H1 (cell line): ENCODE measurements around the gene INSIG1. TPM values are rescaled to one million over a fixed set of nuclear protein-coding genes. Genes with fewer than 3 reads are reported as not detected.
A peak's percentile ranks its signal among the peaks of the same experiment; 100 is the strongest.

Experiments
- CTCF ChIA-PET: fragments of 300-600 bp; sonication (Branson Sonifier 250); formaldehyde crosslinking; loops from one replicate; lab custom pipeline; 2021; ENCODE audit not compliant: partially characterized antibody; lab: Charles Lee
- POLR2A ChIA-PET: fragments of 300-600 bp; sonication (Branson Sonifier 250); formaldehyde crosslinking; loops from one replicate; lab custom pipeline; 2021; ENCODE audit warnings: inconsistent platforms; ENCODE audit not compliant: partially characterized antibody; lab: Charles Lee
- DNase-seq, 2 experiments: peaks; one replicate each; pipeline versions ENCODE4 v3.0.0 to v3.0.0-alpha.2; 2010 to 2022; ENCODE audit warnings: low spot score in 2 of 2, low read depth in 1 of 2, mixed read lengths in 1 of 2
- FAIRE-seq: peaks from 2 replicates; lab custom pipeline; 2011; peaks lifted over from hg19 to GRCh38; lab: Jason Lieb, UNC
- H2AFZ ChIP-seq: 2 replicates; pipeline ENCODE4 v1.8.1; 2012; ENCODE audit warnings: low read length, inconsistent platforms
- H2AK5ac ChIP-seq: 2 replicates; pipeline ENCODE4 v1.6.1; 2013; ENCODE audit warnings: low read depth, low read length
- H2BK120ac ChIP-seq: replicated peaks from 2 replicates; pipeline ENCODE3; 2013; ENCODE audit warnings: low read depth, low read length, inconsistent platforms
- H2BK12ac ChIP-seq: 2 replicates; pipeline ENCODE4 v1.6.1; 2013; ENCODE audit warnings: low read depth, low read length
- H2BK15ac ChIP-seq: 2 replicates; pipeline ENCODE4 v1.6.1; 2013; ENCODE audit warnings: low read length
- H2BK20ac ChIP-seq: 2 replicates; pipeline ENCODE4 v1.6.1; 2013; ENCODE audit warnings: low read length
- H2BK5ac ChIP-seq: 2 replicates; pipeline ENCODE4 v1.6.1; 2013; ENCODE audit warnings: low read depth, low read length
- H3K14ac ChIP-seq: 2 replicates; pipeline ENCODE4 v1.6.1; 2013; ENCODE audit warnings: inconsistent platforms; ENCODE audit not compliant: insufficient read length
- H3K18ac ChIP-seq: 2 replicates; pipeline ENCODE4 v1.6.1; 2013; ENCODE audit warnings: low read length; ENCODE audit errors: extremely low read depth
- H3K23ac ChIP-seq: 2 replicates; pipeline ENCODE4 v1.6.1; 2013; ENCODE audit warnings: inconsistent platforms; ENCODE audit not compliant: insufficient read length
- H3K23me2 ChIP-seq: 2 replicates; pipeline ENCODE4 v1.6.1; 2013; ENCODE audit warnings: low read depth, low read length
- H3K27ac ChIP-seq: 2 replicates; pipeline ENCODE4 v1.6.1; 2011; ENCODE audit warnings: low read depth, low read length, inconsistent platforms
- H3K27me3 ChIP-seq, 4 experiments: replicated peaks in 1 of 4; 1 replicate in 1 of 4; 2 replicates in 3 of 4; pipeline versions ENCODE4 v1.6.1 to v1.8.1; 2011 to 2013; ENCODE audit warnings: low read length in 3 of 4, mild to moderate bottlenecking in 3 of 4, inconsistent platforms in 2 of 4, mixed read lengths in 2 of 4, moderate library complexity in 1 of 4; ENCODE audit not compliant: control insufficient read depth in 3 of 4, insufficient read depth in 3 of 4; ENCODE audit errors: extremely low read depth in 1 of 4
- H3K36me3 ChIP-seq, 4 experiments: 2 replicates each; pipeline versions ENCODE4 v1.6.1 to v1.8.1; 2011 to 2013; ENCODE audit warnings: mild to moderate bottlenecking in 4 of 4, low read length in 3 of 4, moderate library complexity in 2 of 4, control low read depth in 1 of 4, inconsistent platforms in 1 of 4; ENCODE audit not compliant: insufficient read depth in 4 of 4, control insufficient read depth in 2 of 4
- H3K4ac ChIP-seq: replicated peaks from 2 replicates; pipeline ENCODE3; 2013; ENCODE audit warnings: low read length, low read depth, mixed read lengths, inconsistent platforms; ENCODE audit not compliant: insufficient read length
- H3K4me1 ChIP-seq, 4 experiments: replicated peaks in 1 of 4; 1 replicate in 1 of 4; 2 replicates in 3 of 4; pipeline versions ENCODE4 v1.6.1 to v1.8.1; 2011 to 2013; ENCODE audit warnings: low read length in 3 of 4, inconsistent platforms in 2 of 4, mixed read lengths in 1 of 4; ENCODE audit not compliant: insufficient read depth in 4 of 4, control insufficient read depth in 3 of 4
- H3K4me2 ChIP-seq, 2 experiments: 2 replicates each; pipeline versions ENCODE4 v1.6.1 to v1.8.1; 2011 to 2013; ENCODE audit warnings: low read depth in 2 of 2, low read length in 2 of 2, control low read depth in 1 of 2, inconsistent platforms in 1 of 2, mild to moderate bottlenecking in 1 of 2; ENCODE audit not compliant: insufficient read depth in 1 of 2
- H3K4me3 ChIP-seq, 4 experiments: fragments of 200-600, 300-600 bp in 1 of 4; sonication (generic), shearing (Covaris generic), sonication (Bioruptor Twin) in 1 of 4; 2 replicates each; pipeline versions ENCODE4 v1.5.1 to v1.8.1; 2011 to 2016; ENCODE audit warnings: low read length in 4 of 4, low read depth in 3 of 4, control low read depth in 2 of 4, inconsistent platforms in 2 of 4, mild to moderate bottlenecking in 2 of 4, mixed read lengths in 1 of 4, moderate library complexity in 1 of 4; ENCODE audit not compliant: insufficient read depth in 2 of 4; ENCODE audit errors: extremely low read depth in 1 of 4
- H3K56ac ChIP-seq: replicated peaks from 2 replicates; pipeline ENCODE3; 2013; ENCODE audit warnings: low read depth, mild to moderate bottlenecking, mixed read lengths, low read length, inconsistent platforms; ENCODE audit not compliant: insufficient read length
- H3K79me1 ChIP-seq: 2 replicates; pipeline ENCODE4 v1.6.1; 2013; ENCODE audit warnings: low read depth, low read length, control low read depth
- H3K79me2 ChIP-seq, 2 experiments: 2 replicates each; pipeline versions ENCODE4 v1.6.1 to v1.8.1; 2012 to 2013; ENCODE audit warnings: low read length in 2 of 2, mild to moderate bottlenecking in 2 of 2, inconsistent platforms in 1 of 2; ENCODE audit not compliant: insufficient read depth in 2 of 2, control insufficient read depth in 1 of 2
- H3K9ac ChIP-seq, 4 experiments: replicated peaks in 1 of 4; 1 replicate in 1 of 4; 2 replicates in 3 of 4; pipeline versions ENCODE4 v1.6.1 to v1.8.1; 2011 to 2013; ENCODE audit warnings: low read depth in 3 of 4, low read length in 3 of 4, control low read depth in 2 of 4, mild to moderate bottlenecking in 2 of 4, moderate library complexity in 2 of 4, inconsistent platforms in 1 of 4; ENCODE audit errors: extremely low read depth in 1 of 4
- H3K9me3 ChIP-seq, 2 experiments: 2 replicates each; pipeline versions ENCODE4 v1.6.1 to v1.8.1; 2012 to 2013; ENCODE audit warnings: mild to moderate bottlenecking in 2 of 2, moderate library complexity in 2 of 2, control low read depth in 1 of 2, inconsistent platforms in 1 of 2, low read depth in 1 of 2, low read length in 1 of 2, mixed read lengths in 1 of 2; ENCODE audit not compliant: insufficient read depth in 2 of 2
- H4K20me1 ChIP-seq, 2 experiments: replicated peaks in 1 of 2; 2 replicates each; pipeline versions ENCODE3 to v1.8.1; 2011 to 2013; ENCODE audit warnings: inconsistent platforms in 2 of 2, low read length in 2 of 2, mild to moderate bottlenecking in 1 of 2; ENCODE audit not compliant: insufficient read depth in 2 of 2, control insufficient read depth in 1 of 2
- H4K5ac ChIP-seq: 2 replicates; pipeline ENCODE4 v1.6.1; 2013; ENCODE audit warnings: low read length, low read depth, mixed read lengths, inconsistent platforms; ENCODE audit not compliant: insufficient read length
- H4K8ac ChIP-seq: 2 replicates; pipeline ENCODE4 v1.8.0; 2013; ENCODE audit warnings: mild to moderate bottlenecking, moderate library complexity, low read length, inconsistent platforms; ENCODE audit not compliant: insufficient read depth; ENCODE audit errors: extremely low read depth
- H4K91ac ChIP-seq: replicated peaks from 2 replicates; pipeline ENCODE3; 2013; ENCODE audit warnings: low read length, mixed read lengths, inconsistent platforms; ENCODE audit not compliant: insufficient read length
- ATF3 ChIP-seq: IDR thresholded peaks from 2 replicates; pipeline ENCODE4 v1.6.1; 2011; ENCODE audit warnings: low read depth, mild to moderate bottlenecking, low read length; ENCODE audit not compliant: insufficient read depth
- CEBPB ChIP-seq: IDR thresholded peaks from 2 replicates; pipeline ENCODE4 v1.6.1; 2012; ENCODE audit warnings: low read depth, low read length
- CHD2 ChIP-seq: IDR thresholded peaks from 2 replicates; pipeline ENCODE4 v1.6.1; 2012; ENCODE audit warnings: low read length, improper control_type of control experiment
- CTCF ChIP-seq, 3 experiments: IDR thresholded peaks; 1 replicate in 2 of 3; 2 replicates in 1 of 3; pipeline versions ENCODE4 v1.5.1 to v1.6.1; 2011; ENCODE audit warnings: low read length in 3 of 3, mild to moderate bottlenecking in 3 of 3, inconsistent platforms in 2 of 3, low read depth in 1 of 3, moderate library complexity in 1 of 3; ENCODE audit not compliant: insufficient read depth in 1 of 3; ENCODE audit errors: control extremely low read depth in 1 of 3
- HDAC2 ChIP-seq, 2 experiments: fragments of 300-600 bp in 1 of 2; sonication (generic) in 1 of 2; IDR thresholded peaks; 2 replicates each; pipeline ENCODE4 v1.6.1; 2011 to 2012; ENCODE audit warnings: low read depth in 2 of 2, low read length in 2 of 2, mild to moderate bottlenecking in 2 of 2, moderate library complexity in 2 of 2, borderline replicate concordance in 1 of 2, inconsistent platforms in 1 of 2
- SP4 ChIP-seq: IDR thresholded peaks from 2 replicates; pipeline ENCODE4 v1.6.1; 2012; ENCODE audit warnings: low read length, inconsistent platforms
- TAF7 ChIP-seq: optimal IDR thresholded peaks from 2 replicates; pipeline ENCODE3; 2011; ENCODE audit warnings: low read depth, mild to moderate bottlenecking, inconsistent platforms, low read length, moderate library complexity, borderline replicate concordance
- TEAD4 ChIP-seq: IDR thresholded peaks from 2 replicates; pipeline ENCODE4 v1.6.1; 2012; ENCODE audit warnings: low read depth, low read length, inconsistent platforms, mixed read lengths
- WGBS, 2 experiments: shearing (Covaris generic) in 1 of 2; methylation state at CpG; one replicate each; pipeline versions ENCODE4 v1.1.6 to v1.1.7; 2013 to 2015; ENCODE audit warnings: low lambda C conversion rate in 2 of 2, mixed read lengths in 2 of 2, inconsistent platforms in 1 of 2, low coverage in 1 of 2, missing lambda C conversion rate in 1 of 2; ENCODE audit not compliant: insufficient replicate concordance in 2 of 2, insufficient coverage in 1 of 2, insufficient read length in 1 of 2; ENCODE audit errors: extremely low coverage in 1 of 2, missing lambda C conversion rate in 1 of 2; 5-methylcytosine and 5-hydroxymethylcytosine counted together
- polyA plus RNA-seq, 7 experiments: library from polyadenylated mRNA; depleted of rRNA in 3 of 7; stranded (reverse) in 5 of 7; unstranded in 2 of 7; fragments of >200 nt in 5 of 7; fragments of 200-250 nt in 2 of 7; gene quantifications; 1 replicate in 5 of 7; 2 replicates in 1 of 7; 4 replicates in 1 of 7; pipeline versions ENCODE4 v1.2.1 to v1.2.3, GENCODE V29; 2011 to 2013; ENCODE audit warnings: missing spikeins in 2 of 7, mixed read lengths in 2 of 7
- total RNA-seq: library from RNA; stranded (reverse); fragmentation: NEBNext Ultra II Directional; extraction: Animal tissue kit (Norgen Biotek cat#: 25700); gene quantifications from 2 replicates; pipeline ENCODE4 v1.2.1, GENCODE V29; 2021
- TF ChIP-seq, protein P1 (sequence below): IDR thresholded peaks from 2 replicates; pipeline ENCODE4 v1.6.1; 2012; ENCODE audit warnings: low read length, inconsistent platforms

Gene INSIG1
- total and polyA plus RNA-seq, 2 of the 8 experiments (the other 6 are each of a cell fraction or from before 2014, with no cell fraction given): 40.0 to 58.4 TPM

DNA sequence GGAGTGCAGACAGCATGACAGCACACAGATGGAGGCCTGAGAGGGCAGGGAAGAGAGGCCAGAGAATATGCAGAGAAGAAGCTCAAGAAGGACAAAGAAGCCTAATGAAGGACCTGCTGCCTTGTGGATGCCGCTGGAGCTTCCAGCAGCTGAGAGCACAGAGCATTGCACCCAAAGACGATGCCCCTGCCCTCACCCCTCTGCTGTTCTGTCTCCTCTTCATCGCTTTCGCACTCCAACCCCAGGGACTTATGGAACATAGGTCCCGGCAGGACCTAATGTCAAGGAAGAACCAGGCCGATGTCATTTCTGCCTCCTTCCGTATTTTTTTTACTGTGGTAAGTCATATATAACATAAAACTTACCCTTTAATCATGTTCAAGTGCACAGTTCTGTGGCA, 12.3 kb upstream of the INSIG1 start:
- H3K79me2 ChIP-seq: no peaks in the 10 kb centered on the region
- H3K9me3 ChIP-seq: no peaks in the 10 kb centered on the region
- no peak overlapping the region for H2BK5ac ChIP-seq
- no peak overlapping the region for H2BK20ac ChIP-seq
- H2AFZ ChIP-seq: no peak overlapping the region
- H3K36me3 ChIP-seq: no peaks in the 10 kb centered on the region
- no peak overlapping the region for H3K4me3 ChIP-seq
- no peaks in the 10 kb centered on the region for H3K23me2 ChIP-seq
- H3K27me3 ChIP-seq: no peaks in the 10 kb centered on the region
- no peak overlapping the region for H3K4me2 ChIP-seq
- no peak overlapping the region for H3K14ac ChIP-seq
- DNase-seq: no peak
- peak overlapping the region; percentile 18; the same call in 1 of the 2 replicates for H2BK15ac ChIP-seq
- H4K8ac ChIP-seq: no peak overlapping the region
- no peak overlapping the region for H2BK12ac ChIP-seq
- peaks cover 0 to 4% (median 0%) of the 10 kb centered on the region in 4 experiments; a peak in 1 of 7 replicates for H3K4me1 ChIP-seq
- H3K23ac ChIP-seq: no peak overlapping the region
- H4K5ac ChIP-seq: no peak overlapping the region
- POLR2A ChIA-PET: no interaction called here
- no peak overlapping the region for H3K56ac ChIP-seq
- FAIRE-seq: no peak
- no peak overlapping the region for H4K91ac ChIP-seq
- no peak overlapping the region for H3K18ac ChIP-seq
- no peak overlapping the region for H3K27ac ChIP-seq
- H3K79me1 ChIP-seq: no peaks in the 10 kb centered on the region
- 91% methylated on average over 7 of the region's 7 CpGs; no CpG with 5 or more reads in 1 of the 2 experiments for WGBS, 2 experiments
- no peak overlapping the region for H3K9ac ChIP-seq
- H4K20me1 ChIP-seq: no peaks in the 10 kb centered on the region
- no peak overlapping the region for H3K4ac ChIP-seq
- CTCF ChIA-PET: interaction anchor here (0.7 to 1.2 kb wide), 3 partner anchors 11 to 95 kb away, joined by 3 to 4 read pairs (median 3); no protein-coding TSS in a partner anchor
- H2BK120ac ChIP-seq: no peak overlapping the region
- H2AK5ac ChIP-seq: no peak overlapping the region
- TF ChIP-seq CEBPB: no peak
- no peak for TF ChIP-seq ATF3
- TF ChIP-seq HDAC2 (IDR thresholded peaks at IDR 0.05; ENCODE audit: borderline replicate concordance in 1 of 2, low read depth in 2 of 2, low read length in 2 of 2): no peak
- no peak for TF ChIP-seq CHD2
- no peak for TF ChIP-seq SP4
- no peak for TF ChIP-seq TEAD4
- no peak for TF ChIP-seq TAF7
- TF ChIP-seq, protein P1, sequence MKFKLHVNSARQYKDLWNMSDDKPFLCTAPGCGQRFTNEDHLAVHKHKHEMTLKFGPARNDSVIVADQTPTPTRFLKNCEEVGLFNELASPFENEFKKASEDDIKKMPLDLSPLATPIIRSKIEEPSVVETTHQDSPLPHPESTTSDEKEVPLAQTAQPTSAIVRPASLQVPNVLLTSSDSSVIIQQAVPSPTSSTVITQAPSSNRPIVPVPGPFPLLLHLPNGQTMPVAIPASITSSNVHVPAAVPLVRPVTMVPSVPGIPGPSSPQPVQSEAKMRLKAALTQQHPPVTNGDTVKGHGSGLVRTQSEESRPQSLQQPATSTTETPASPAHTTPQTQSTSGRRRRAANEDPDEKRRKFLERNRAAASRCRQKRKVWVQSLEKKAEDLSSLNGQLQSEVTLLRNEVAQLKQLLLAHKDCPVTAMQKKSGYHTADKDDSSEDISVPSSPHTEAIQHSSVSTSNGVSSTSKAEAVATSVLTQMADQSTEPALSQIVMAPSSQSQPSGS: no peak
- no peak for TF ChIP-seq CTCF (IDR thresholded peaks at IDR 0.05; ENCODE audit: control extremely low read depth in 1 of 3, insufficient read depth in 1 of 3, low read depth in 1 of 3, low read length in 3 of 3)
